HG02981 (cell line): ENCODE measurements around the gene PDE4A.
"Not testable (repeated sequence)": the region's sequence is repeated elsewhere in the genome, so short reads cannot be mapped to it uniquely, and the experiment has no call there.

ENCODE experiments used
- ATAC-seq: cut with Tn5 transposase; IDR thresholded peaks from one replicate; pipeline ENCODE4 v1.9.1; 2021; ENCODE audit warnings: mild to moderate bottlenecking, moderate library complexity; ENCODE audit not compliant: unreplicated experiment

PDE4A gene

DNA sequence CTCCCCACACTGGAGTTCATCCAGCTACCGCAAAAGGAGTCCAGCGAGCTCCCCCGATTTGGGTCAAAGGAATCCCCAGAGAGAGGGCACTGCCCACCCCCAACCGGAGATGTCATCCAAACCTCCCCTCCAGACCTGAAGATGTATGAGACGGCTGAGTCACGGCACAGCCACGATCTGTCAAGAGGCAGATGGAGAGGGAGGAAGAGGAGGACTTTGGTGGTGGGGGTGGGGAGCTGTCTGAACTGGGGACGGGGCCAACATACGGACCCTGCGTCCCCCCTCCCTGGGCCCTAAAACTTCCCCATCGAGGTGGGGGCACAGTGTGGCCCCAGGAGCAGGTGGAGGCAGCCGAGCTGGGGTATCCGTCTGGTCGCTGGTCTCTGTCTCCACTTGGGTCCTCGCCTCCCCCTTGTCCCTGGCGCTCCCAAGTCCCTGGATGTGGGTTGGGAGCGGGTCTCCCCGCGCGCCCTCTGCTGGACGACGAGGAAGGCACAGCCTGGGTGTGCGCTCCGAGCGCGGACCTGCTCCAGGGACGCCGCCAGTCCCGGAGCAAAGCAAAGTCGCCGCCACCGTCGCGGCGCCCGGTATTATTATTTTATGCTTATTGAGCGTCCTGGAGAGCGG is 3.8 kb downstream of the PDE4A start:
- ATAC-seq = no peak

DNA sequence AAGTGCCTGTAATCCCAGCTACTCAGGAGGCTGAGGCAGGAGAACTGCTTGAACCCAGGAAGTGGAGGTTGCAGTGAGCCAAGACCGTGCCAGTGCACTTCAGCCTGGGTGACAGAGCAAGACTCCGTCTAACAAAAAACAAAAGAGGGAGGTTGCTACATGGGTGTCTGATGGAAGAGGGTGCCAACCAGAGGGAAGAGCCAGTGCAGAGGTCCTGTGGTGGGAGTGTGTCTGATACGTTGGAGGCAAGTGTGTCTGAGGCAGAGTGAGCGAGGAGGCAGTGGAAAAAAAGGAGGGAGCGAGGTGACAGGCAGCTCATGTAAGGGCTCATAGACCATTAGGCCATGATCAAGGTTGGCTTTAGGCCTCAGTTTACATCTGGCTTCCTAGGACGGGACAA is 6.8 kb downstream of the PDE4A start:
- ATAC-seq = no peak

DNA sequence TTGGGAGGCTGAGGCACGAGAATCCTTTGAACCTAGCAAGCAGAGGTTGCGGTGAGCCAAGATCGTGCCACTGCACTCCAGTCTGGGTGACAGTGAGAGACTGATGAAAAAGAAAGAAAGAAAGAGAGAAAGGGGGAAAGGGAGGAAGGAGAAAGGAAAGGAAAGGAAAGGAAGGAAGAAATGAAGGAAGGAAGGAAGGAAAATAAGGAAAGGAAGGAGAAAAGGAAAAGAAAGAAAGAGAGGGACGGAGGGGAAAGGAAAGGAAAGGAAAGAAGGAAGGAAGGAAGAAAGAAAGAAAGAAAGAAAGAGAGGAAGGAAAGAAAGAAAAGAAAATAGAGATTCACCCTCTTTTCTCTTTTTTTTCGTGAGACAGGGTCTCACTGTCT is 8.7 kb downstream of the PDE4A start:
- ATAC-seq = no peak

DNA sequence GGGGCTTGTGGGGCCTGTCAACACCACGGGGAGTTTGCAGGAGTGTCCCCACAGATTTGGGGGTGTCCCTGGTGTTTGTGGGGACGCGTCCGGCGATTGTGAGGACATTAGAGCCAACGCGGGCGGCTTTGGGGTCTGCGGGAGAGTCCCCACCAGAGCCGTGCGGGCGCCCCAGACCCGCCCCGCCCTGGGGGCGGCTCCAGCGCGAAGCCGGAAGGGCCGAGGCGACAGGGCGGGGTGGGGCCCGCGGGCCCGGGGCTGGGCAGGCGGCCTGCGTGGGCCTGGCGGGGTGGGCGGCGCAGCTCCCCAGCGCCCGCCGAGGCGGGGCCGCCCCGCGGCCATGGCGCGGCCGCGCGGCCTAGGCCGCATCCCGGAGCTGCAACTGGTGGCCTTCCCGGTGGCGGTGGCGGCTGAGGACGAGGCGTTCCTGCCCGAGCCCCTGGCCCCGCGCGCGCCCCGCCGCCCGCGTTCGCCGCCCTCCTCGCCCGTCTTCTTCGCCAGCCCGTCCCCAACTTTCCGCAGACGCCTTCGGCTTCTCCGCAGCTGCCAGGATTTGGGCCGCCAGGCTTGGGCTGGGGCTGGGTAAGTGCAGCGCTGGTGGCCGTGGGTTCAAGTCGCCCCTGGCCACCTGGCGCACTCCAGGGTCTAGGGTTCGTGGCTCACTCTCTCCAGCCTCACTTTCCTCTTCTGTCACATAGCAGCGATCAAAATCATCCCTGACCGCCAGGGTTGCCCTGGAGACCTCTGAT is 10.3 kb downstream of the PDE4A start:
- no peak for ATAC-seq

DNA sequence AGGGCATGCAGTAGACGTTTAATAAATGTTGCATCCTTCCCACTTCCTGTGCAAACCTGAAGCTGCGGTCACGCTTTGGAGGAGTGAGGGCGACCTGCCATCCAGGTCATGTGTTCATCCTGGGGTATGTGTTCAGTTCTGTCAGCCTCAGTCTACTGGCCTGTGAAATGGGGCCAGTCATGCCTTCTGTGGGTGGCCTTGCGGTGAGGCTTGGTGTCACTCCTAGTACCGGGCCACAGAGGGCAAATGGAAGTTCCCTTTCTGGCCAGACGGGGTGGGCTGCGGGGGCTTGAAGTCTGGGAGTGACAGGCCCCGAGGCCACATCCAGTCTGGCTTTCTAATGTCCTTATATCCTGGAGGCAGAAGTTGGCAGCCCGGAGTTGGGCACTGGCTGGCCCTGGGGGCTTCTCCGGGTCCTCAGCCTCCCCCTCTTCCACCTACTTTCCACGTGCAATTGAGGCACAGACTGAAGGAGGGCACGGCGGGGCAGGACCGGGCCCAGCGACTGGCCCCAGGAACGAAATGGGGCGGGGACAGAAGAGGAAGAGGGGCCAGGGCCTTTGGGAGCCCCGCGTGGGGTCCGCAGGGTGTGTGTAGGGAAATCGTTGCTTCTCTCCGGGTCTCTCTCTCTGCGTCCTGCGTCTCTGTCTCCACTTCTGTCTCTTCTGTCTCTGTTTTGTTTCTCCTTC is 11.1 kb downstream of the PDE4A start:
- ATAC-seq = no peak

DNA sequence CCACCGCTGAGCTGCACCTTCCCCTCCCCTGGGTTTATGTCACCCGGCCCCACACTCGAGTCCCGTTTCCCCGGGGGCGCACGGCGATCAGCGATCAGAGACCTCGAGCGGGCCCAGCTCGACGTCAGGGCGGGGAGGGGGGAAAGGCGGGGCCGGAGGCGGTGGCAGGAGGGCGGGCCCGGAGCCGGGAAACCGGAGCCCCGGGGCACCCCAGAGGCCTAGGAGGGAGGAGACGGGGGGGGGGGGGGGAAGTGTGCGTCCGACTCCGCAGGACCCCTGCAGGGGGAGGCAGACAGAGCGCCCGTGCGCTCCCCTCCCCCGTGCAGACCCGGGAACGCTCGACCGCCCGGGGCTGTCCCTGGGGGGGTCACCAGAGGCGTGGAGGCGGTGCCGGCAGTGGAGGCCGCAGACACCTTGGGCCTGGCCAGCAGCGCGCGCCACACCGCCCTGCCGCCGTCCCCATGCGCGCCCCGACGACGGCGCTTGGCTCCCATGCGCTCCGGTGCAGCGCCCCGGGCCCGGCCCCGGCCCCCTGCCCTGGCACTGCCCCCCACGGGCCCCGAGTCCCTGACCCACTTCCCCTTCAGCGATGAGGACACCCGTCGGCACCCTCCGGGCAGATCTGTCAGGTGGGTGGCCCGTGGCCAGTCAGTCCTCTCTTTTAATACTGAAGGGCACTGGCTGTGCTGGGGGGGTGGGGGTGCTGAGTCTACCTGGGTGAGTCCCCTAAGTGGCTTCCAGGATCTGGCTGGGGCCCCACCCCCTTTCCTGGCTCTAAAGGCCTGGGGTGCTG is 11.8 kb downstream of the PDE4A start:
- no peak for ATAC-seq

DNA sequence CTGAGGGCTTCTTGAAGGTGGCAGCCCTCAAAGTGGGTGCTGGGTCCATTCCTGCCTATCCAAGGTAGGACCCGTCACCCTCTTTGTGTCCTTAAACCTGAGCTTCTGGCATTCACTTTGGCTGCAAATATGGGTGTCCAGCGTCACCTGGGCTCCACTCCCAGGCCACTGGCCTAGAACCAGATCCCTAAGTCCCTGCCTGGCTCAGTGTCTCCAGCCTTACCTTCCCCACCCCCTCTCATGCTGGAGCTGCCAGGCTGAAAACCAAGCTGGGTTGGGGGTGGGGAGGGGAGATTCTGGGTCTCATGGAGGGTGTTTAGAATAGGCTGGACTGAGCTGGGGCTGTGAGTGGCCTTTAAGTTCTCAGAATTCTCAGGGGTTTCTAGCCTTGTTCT is 12.4 kb downstream of the PDE4A start:
- ATAC-seq = no peak

DNA sequence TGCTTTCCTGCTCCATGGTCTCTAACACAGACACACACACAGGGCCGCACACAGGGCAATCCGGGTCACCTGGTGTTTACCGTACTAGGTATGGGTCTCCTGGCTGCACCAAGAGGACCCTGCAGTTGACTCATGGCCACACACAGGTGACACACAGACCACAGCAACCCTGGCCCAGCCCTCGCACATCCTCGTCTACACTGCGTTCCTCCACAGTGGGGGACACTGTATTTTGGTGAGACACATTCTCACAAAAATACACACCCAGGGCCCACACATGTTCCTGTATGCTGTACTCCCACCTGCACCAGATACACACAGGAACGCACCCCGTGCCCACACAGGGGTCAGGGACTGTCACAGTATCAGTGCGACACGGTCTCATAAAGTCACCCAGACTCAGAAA is 12.8 kb downstream of the PDE4A start:
- no peak for ATAC-seq

DNA sequence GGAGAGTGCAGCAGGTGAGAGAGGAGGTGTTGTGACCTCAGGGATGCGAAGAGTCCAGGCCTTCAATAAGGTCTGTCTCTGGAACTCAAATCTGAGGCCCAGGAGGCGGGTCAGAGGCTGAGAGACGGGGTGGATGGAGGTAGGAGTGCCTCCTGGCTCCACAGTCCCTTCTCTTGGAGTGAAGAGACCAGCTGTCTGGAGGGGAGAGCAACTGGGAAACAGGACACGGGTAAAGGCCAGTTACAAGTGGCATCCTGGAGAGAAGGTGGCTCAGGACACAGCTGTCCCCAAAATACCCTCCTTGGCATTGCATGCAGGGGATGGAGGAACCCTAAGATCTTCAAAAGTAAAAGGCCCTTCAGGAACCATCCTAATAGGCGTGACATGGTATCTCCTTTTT is 19.2 kb downstream of the PDE4A start:
- no peak for ATAC-seq

DNA sequence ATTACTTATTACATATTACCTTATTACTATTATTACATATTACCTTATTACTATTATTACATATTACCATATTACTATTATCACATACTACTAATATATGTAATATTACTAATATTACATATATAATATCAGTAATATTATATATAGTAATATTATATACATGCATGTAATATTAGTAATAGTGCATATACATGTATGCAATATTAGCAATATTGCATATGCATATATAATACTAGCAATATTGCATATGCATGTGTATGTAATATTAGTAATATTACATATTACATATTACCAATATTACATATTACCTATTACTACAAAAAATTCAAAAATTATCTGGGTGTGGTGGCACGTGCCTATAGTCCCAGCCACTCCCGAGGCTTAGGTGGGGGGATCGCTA is 22.4 kb downstream of the PDE4A start:
- no peak for ATAC-seq

DNA sequence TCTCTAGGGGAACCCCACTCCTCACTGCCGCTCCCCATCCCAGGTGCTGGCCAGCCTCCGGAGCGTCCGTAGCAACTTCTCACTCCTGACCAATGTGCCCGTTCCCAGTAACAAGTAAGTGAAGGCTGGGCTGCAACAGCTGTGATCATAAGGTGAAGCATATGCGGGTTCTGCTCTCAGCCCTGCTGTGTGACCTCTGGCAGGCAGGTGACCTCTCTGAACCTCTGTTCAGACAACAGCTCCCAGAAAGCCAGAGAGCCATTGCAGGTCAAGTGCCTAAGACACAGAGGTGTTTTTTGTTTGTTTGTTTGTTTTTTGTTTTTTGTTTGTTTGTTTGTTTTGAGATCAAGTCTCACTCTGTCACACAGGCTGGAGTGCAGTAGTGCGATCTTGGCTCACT is 28.7 kb downstream of the PDE4A start:
- no peak for ATAC-seq

DNA sequence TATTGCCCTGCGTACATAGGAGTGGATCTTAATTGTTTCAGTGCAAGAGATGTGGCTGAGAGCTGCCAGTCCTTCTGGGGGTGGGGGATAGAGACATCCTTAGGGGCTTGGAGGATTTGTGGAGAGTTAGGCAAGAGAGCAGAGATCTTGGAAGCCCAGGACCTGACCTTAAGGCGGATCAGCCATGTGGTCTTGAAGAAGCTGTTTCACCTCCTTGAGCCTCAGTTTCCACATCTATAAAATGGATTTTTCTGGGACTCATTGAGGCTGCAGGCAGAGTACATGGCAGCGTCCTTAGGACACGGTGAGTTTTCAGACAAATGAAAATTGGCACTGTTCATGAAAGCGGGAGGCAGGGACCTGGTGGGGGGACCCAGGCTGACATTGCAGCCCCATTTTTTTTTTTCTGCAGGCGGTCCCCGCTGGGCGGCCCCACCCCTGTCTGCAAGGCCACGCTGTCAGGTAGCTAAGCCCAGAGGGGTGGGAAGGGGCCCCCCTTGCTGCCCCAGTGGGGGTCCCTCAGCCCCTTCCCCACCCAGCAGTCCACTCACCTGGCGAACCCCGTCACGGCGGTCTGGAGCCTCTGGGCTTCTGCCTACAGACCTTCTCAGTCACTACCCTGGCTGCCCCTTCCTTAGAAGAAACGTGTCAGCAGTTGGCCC is 30.0 kb downstream of the PDE4A start:
- ATAC-seq = no peak

DNA sequence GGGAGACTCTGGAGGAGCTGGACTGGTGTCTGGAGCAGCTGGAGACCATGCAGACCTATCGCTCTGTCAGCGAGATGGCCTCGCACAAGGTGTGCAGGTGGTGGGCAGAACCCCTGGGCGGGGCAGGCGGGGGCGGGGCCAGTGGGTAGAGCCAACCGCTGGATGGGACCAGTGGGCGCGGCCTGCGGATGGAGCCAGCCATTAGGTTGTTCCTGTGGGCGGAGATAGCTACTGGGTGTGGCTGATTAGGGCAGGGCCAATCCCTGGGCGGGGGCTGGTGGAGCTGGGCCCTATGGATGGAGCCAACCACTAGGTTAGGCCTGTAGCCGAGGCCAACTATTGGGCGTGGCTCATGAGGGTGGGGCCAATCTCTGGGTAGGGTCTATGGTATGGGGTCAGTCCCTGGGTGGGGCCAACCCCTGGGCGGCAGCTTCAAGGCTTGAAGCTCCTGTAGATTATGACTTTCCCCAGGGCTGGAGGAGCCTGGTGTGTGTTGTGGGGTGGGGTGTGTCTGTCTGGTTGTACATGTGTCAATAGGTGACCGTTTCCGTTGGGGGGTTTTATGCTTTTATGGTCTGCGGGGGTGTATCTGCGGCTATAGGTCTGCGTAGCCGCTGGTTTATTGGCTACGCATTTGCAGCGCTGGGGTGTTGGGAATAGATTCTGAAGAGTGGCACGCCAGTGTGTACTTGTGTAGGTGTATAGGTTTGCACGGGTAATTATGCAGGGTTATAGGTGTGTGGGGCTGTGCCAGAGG is 30.7 kb downstream of the PDE4A start:
- no peak for ATAC-seq

DNA sequence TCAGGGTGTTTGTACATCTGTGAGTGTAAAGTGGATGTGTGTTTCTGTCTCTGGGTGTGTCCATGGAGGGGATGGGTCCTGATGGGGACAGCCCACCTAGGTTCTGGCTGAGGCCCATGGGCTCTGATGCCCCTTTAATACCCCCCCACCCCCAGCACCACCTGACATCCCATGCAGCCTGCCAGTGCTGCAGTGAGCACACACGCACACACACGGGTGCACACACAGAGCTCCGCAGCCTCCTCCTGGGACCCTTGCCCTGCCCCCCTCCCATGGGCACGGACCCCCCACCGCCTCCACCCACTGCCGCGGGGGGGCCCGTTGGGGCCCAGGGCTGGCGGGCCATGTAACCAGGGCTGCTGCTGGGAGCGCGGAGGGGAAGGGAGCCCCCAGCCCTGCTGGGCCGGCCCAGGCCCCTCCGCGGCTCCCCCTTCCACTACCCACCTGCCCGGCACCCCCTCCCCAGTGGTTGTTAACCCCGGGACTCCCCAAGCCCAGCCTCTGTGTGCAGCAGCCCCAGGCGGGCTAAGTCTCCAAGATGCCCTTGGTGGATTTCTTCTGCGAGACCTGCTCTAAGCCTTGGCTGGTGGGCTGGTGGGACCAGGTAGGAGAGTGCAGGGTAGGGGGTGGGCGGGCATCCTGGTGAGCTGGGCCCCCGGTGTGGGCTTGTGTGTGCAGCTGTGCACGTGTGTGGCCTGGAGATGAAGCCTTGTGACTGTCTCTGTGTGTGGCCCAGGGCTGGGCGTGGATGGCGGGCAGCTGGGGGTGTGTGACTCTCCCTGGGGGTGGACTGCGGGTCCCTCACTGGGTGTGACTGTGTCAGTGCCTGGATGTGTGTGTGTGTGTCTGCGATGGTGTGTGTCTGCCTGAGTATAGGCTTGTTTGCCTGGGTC is 32.6 kb downstream of the PDE4A start:
- ATAC-seq = no peak

DNA sequence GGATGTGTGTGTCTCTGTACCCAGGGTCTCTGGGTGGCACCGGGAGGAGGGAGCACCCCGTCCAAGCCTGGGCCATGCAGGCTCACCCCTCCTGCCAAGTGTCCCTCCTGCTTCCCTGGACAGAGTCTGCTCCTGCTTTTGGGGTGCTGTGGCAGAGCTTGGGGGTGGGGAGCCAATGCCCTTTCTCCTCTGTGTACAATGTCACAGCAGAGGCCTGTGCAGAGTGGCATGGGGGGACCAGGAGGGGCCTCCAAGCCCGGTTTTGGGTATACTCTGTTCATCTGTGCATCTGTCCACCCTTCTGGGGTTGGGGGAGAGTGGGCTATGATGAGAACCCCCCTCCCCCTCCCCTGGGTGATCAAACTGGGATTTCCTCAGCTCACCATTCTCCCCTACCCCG is 33.5 kb downstream of the PDE4A start:
- no peak for ATAC-seq

DNA sequence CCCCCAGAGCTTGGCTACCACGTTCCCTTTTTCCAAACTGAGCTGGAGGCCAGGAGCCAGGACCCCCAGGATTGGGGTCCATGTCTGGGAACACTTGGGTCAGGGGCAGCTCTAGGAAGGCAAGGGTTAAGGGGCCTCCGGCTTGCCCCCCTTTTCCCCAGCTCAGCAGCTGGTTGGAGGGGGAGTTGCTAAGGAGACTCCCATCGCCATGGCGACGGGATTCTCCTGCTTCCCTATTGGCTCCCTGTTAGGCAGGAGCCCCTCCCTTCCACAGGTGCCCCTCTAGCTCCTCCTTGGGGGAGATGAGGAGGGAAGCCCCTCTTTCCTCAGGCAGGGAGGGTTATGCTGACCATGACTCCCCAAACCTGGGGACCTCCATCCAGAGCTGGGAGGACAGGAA is 33.9 kb downstream of the PDE4A start:
- no peak for ATAC-seq

DNA sequence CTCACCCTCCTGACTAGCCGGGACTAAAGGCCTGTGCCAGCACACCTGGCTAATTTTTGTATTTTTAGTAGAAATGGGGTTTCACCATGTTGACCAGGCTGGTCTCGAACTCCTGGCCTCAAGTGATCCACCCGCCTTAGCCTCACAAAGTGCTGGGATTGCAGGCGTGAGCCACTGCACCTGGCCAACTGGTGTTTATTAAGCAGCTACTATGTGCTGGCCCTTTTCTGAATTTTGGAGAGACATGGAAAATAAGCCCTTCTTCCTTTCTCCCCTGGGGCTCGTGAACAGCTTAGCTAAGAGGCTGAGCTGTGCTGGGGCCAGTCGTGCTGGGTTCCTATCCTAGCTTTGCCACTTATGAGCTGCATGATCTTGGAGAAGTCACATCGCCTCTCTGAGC is 38.4 kb downstream of the PDE4A start:
- ATAC-seq = not testable (repeated sequence)

DNA sequence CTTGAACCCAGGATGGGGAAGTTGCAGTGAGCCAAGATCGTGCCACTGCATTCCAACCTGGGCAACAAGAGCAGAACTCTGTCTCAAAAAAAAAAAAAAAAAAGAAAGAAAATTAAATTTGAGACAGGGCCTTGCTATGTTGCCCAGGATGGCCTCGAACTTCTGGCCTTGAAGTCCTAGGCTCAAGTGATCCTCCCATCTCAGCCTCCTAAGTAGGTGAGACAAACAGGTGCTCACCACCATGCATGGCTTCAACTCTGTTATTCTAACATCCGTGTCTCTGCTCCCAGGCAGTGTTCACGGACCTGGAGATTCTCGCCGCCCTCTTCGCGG is 40.3 kb downstream of the PDE4A start:
- no peak for ATAC-seq
